HepG2 (cell line): ENCODE measurements around the gene POGK. TPM values are rescaled to one million over a fixed set of nuclear protein-coding genes. Genes with fewer than 3 reads are reported as not detected.

Experiments used
- ASH2L ChIP-seq: fragments of 300-600, 200-600 bp; sonication (generic); IDR thresholded peaks from 2 replicates; pipeline ENCODE4 v1.7.0; 2017; ENCODE audit warnings: low read depth, mild to moderate bottlenecking, moderate library complexity, mixed read lengths, low read length; ENCODE audit not compliant: insufficient read length
- ATM ChIP-seq: fragments of 450-650 bp; IDR thresholded peaks from 2 replicates; pipeline ENCODE4 v1.7.1; 2017; ENCODE audit warnings: mild to moderate bottlenecking, borderline replicate concordance
- CERS6 ChIP-seq: sonication (generic); formaldehyde crosslinking; IDR thresholded peaks from 2 replicates; pipeline ENCODE4 v1.5.0; 2020; ENCODE audit warnings: missing genetic modification reagents
- FIP1L1 ChIP-seq: fragments of 200-400 bp; formaldehyde crosslinking; IDR thresholded peaks from 2 replicates; pipeline ENCODE4 v1.6.1; 2018; ENCODE audit warnings: low read depth, mild to moderate bottlenecking, low read length, moderate library complexity, borderline replicate concordance; ENCODE audit not compliant: insufficient read depth
- GRHL1 ChIP-seq: sonication (generic); formaldehyde crosslinking; conservative IDR thresholded peaks from 2 replicates; pipeline ENCODE4 v1.8.0; 2022; ENCODE audit warnings: missing genetic modification reagents
- HBP1 ChIP-seq: IDR thresholded peaks from 2 replicates; pipeline ENCODE4 v1.6.1; 2016; ENCODE audit warnings: low read depth, control low read depth
- HOXA3 ChIP-seq: sonication (generic); formaldehyde crosslinking; IDR thresholded peaks from 2 replicates; pipeline ENCODE4 v1.5.0; 2020; ENCODE audit warnings: missing genetic modification reagents
- IRX3 ChIP-seq: sonication (generic); formaldehyde crosslinking; IDR thresholded peaks from 2 replicates; pipeline ENCODE4 v1.8.1; 2023; ENCODE audit warnings: mild to moderate bottlenecking, low read depth, missing genetic modification reagents, borderline replicate concordance
- MBNL3 ChIP-seq: fragments of 250-450 bp; sonication (Bioruptor Pico); conservative IDR thresholded peaks from 2 replicates; pipeline ENCODE4 v1.8.0; 2022; ENCODE audit warnings: mild to moderate bottlenecking, inconsistent platforms
- NR2F2 ChIP-seq: IDR thresholded peaks from 2 replicates; pipeline ENCODE4 v1.6.1; 2012; ENCODE audit warnings: low read depth, inconsistent platforms, borderline replicate concordance
- RELA ChIP-seq: sonication (generic); formaldehyde crosslinking; IDR thresholded peaks from 2 replicates; pipeline ENCODE4 v1.4.0; 2020; ENCODE audit warnings: missing genetic modification reagents
- ZBTB39 ChIP-seq: sonication (generic); formaldehyde crosslinking; IDR thresholded peaks from 2 replicates; pipeline ENCODE4 v1.5.0; 2020; ENCODE audit warnings: missing genetic modification reagents
- ZHX1 ChIP-seq: sonication (generic); formaldehyde crosslinking; IDR thresholded peaks from 2 replicates; pipeline ENCODE4 v1.8.1; 2022; ENCODE audit warnings: low read depth, mild to moderate bottlenecking, missing genetic modification reagents
- ZNF24 ChIP-seq: fragments of 450-650 bp; IDR thresholded peaks from 2 replicates; pipeline ENCODE4 v1.6.1; 2017; ENCODE audit warnings: antibody characterized with exemption, mild to moderate bottlenecking
- ZSCAN20 ChIP-seq: sonication (generic); formaldehyde crosslinking; IDR thresholded peaks from 2 replicates; pipeline ENCODE4 v1.4.0; 2020; ENCODE audit warnings: missing genetic modification reagents, mild to moderate bottlenecking, borderline replicate concordance
- ZSCAN5A ChIP-seq: sonication (generic); formaldehyde crosslinking; IDR thresholded peaks from 2 replicates; pipeline ENCODE4 v1.8.0; 2022; ENCODE audit warnings: mild to moderate bottlenecking, missing genetic modification reagents, borderline replicate concordance
- polyA plus RNA-seq, 8 experiments: library from polyadenylated mRNA; depleted of rRNA in 3 of 8; stranded (reverse) in 7 of 8; unstranded in 1 of 8; fragments of >200 nt; fragmentation: Illumina TruSeq in 4 of 8; extraction: Trizol in 4 of 8; gene quantifications; 2 replicates each; pipeline versions ENCODE4 v1.2.1 to v1.2.3, GENCODE V29; 2011 to 2016; ENCODE audit warnings: low read depth in 4 of 8, missing spikeins in 1 of 8, mixed read lengths in 1 of 8; ENCODE audit not compliant: insufficient read depth in 1 of 8
- total RNA-seq, 5 experiments: library from RNA; depleted of rRNA; stranded (reverse); fragments of >200 nt; fragmentation: Illumina TruSeq; extraction: Trizol; gene quantifications; 2 replicates each; pipeline ENCODE4 v1.2.3, GENCODE V29; 2016; ENCODE audit warnings: low read depth in 1 of 5

Gene POGK
- total and polyA plus RNA-seq, 2 of the 13 experiments (the other 11 are each of a cell fraction or from before 2014, with no cell fraction given) = 4.8 to 16.2 TPM

- 0 out of 2 replicates have a peak, but pooled peaks have one; percentile 34 for TF ChIP-seq ZHX1
- TF ChIP-seq MBNL3 (CRISPR knock-in tag) = no peak
- TF ChIP-seq RELA (CRISPR knock-in tag) = no peak
- peak; percentile 92 for TF ChIP-seq ASH2L
- peak; percentile 86 for TF ChIP-seq HOXA3
- TF ChIP-seq ZSCAN20 (CRISPR knock-in tag) = no peak
- TF ChIP-seq HBP1 = peak; percentile 53; the same call in 1 of the 2 replicates
- no peak for TF ChIP-seq ZNF24
- TF ChIP-seq GRHL1 = no peak
- TF ChIP-seq NR2F2 = no peak; the same call in 1 of the 2 replicates
- TF ChIP-seq ATM = no peak
- TF ChIP-seq IRX3 (CRISPR knock-in tag) = 0 out of 2 replicates have a peak, but pooled peaks have one; percentile 39
- TF ChIP-seq CERS6 = no peak
- TF ChIP-seq FIP1L1 = no peak
- no peak for TF ChIP-seq ZSCAN5A (CRISPR knock-in tag)
- TF ChIP-seq ZBTB39 = no peak
Observed at GRCh38 chr1:166875734-166876539, 36.7 kb downstream of the POGK start, which contains the start of gene TADA1 (continued).
